A673 (cell line): ENCODE results near the gene PACRG. TPM values are rescaled to one million over a fixed set of nuclear protein-coding genes. Genes with fewer than 3 reads are reported as not detected.

Source experiments
- BruUV-seq: library from RNA; stranded (reverse); fragments of 400-500 nt; replicated peaks from 2 replicates; lab custom pipeline; 2021; lab: Mats Ljungman, UMichigan
- CTCF ChIA-PET: fragments of 300-600 bp; sonication (Branson Sonifier 250); formaldehyde crosslinking; loops from one replicate; lab custom pipeline; 2022; ENCODE audit warnings: antibody characterized with exemption; lab: Charles Lee
- POLR2A ChIA-PET: fragments of 300-600 bp; sonication (Branson Sonifier 250); formaldehyde crosslinking; loops from one replicate; lab custom pipeline; 2022; ENCODE audit warnings: antibody characterized with exemption; ENCODE audit not compliant: low non-redundant PET; lab: Charles Lee
- DNase-seq: peaks from one replicate; pipeline ENCODE4 v3.0.0-alpha.2; 2015; ENCODE audit warnings: low spot score
- H3K27ac ChIP-seq: fragments of 200-600 bp; sonication (generic); 2 replicates; pipeline ENCODE4 v1.5.1; 2016; ENCODE audit warnings: mixed run types, low read depth, mild to moderate bottlenecking, mixed read lengths, antibody characterized with exemption, low read length; ENCODE audit not compliant: poor library complexity, severe bottlenecking
- H3K27me3 ChIP-seq: fragments of 200-600 bp; sonication (generic); replicated peaks from 2 replicates; pipeline ENCODE4 v1.6.1; 2017; ENCODE audit warnings: mixed run types, low read depth, mild to moderate bottlenecking, mixed read lengths, antibody characterized with exemption, low read length; ENCODE audit not compliant: insufficient read depth, poor library complexity
- H3K36me3 ChIP-seq: fragments of 200-600 bp; sonication (generic); 2 replicates; pipeline ENCODE4 v1.6.1; 2016; ENCODE audit warnings: mixed run types, mild to moderate bottlenecking, mixed read lengths, antibody characterized with exemption, low read length; ENCODE audit not compliant: insufficient read depth, poor library complexity, severe bottlenecking
- H3K4me1 ChIP-seq: fragments of 200-600 bp; sonication (generic); 2 replicates; pipeline ENCODE4 v1.6.1; 2017; ENCODE audit warnings: mixed run types, mild to moderate bottlenecking, mixed read lengths, antibody characterized with exemption, low read length; ENCODE audit not compliant: insufficient read depth, poor library complexity, severe bottlenecking
- H3K4me3 ChIP-seq: fragments of 200-600 bp; sonication (generic); 2 replicates; pipeline ENCODE4 v1.5.1; 2016; ENCODE audit warnings: low read depth, mixed run types, mild to moderate bottlenecking, mixed read lengths, low read length; ENCODE audit not compliant: poor library complexity, severe bottlenecking
- H3K9me3 ChIP-seq: fragments of 200-600 bp; sonication (generic); 2 replicates; pipeline ENCODE4 v1.6.1; 2016; ENCODE audit warnings: mixed run types, low read depth, mild to moderate bottlenecking, mixed read lengths, antibody characterized with exemption, low read length; ENCODE audit not compliant: poor library complexity, severe bottlenecking
- CTCF ChIP-seq: fragments of 300-800, 200-600 bp; sonication (generic); conservative IDR thresholded peaks from 2 replicates; pipeline ENCODE4 v1.5.1; 2017; ENCODE audit warnings: low read depth, mild to moderate bottlenecking, antibody characterized with exemption, low read length, moderate library complexity, mixed read lengths
- EZH2 ChIP-seq: fragments of 200-600 bp; sonication (generic); IDR thresholded peaks from 2 replicates; pipeline ENCODE4 v1.6.1; 2017; ENCODE audit warnings: borderline replicate concordance, low read depth, mild to moderate bottlenecking, mixed read lengths, antibody characterized with exemption, low read length; ENCODE audit not compliant: poor library complexity, severe bottlenecking
- intact Hi-C: fragments of 100-400 bp; cut with micrococcal nuclease; formaldehyde crosslinking; loops from one replicate; pipeline ENCODE4 v1.10.0; 2022; ENCODE audit not compliant: unreplicated experiment
- total RNA-seq: library from RNA; stranded (reverse); gene quantifications from 2 replicates; pipeline ENCODE4 v1.2.3, GENCODE V29; 2021

Gene PACRG
- total RNA-seq, 1 experiment from 2014 or later: not detected

GRCh38 chr6:162862462-162862861 is 134.7 kb downstream of the PACRG start:
- H3K27me3 ChIP-seq: no peaks in the 10 kb centered on the region
- no peaks in the 10 kb centered on the region for H3K36me3 ChIP-seq
- H3K9me3 ChIP-seq: no peaks in the 10 kb centered on the region
- BruUV-seq: no TSS peak
- ChIA-PET CTCF (no interaction called here), POLR2A (no interaction called here)
- TF ChIP-seq CTCF (no peak), EZH2 (no peak)
- no peak for DNase-seq
- no peak overlapping the region for H3K4me3 ChIP-seq
- intact Hi-C loops: no loop called here
- no peak overlapping the region for H3K27ac ChIP-seq
- H3K4me1 ChIP-seq: peaks cover 3% of the 10 kb centered on the region

DNA sequence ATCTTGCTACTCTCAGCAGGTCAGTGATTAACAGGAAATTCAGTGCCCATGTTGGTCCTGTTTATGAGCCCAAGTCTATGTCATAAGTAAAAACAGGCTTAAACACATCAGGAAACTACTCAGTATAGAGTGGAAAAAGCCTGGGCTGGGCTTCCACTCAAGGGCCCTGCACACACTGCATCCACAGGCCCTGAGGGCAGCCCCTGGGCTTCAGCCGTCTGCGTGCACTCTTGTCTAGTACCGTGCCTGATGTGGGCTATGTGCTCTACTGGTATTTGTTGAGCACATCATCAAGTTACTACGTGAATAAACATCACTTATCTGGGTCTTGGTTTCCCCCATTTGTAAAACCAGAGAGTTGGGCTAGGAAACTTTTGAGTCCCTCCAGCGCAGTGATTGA is 135.2 kb downstream of the PACRG start:
- Histone ChIP-seq H3K36me3 (no peaks in the 10 kb centered on the region), H3K9me3 (no peaks in the 10 kb centered on the region), H3K4me3 (no peak overlapping the region), H3K27ac (no peak overlapping the region), H3K4me1 (no peaks in the 10 kb centered on the region), H3K27me3 (no peaks in the 10 kb centered on the region)
- no TSS peak for BruUV-seq
- CTCF ChIA-PET: no interaction called here
- DNase-seq: no peak
- POLR2A ChIA-PET: no interaction called here
- no peak for TF ChIP-seq CTCF
- TF ChIP-seq EZH2: no peak
- intact Hi-C loops: no loop called here

DNA sequence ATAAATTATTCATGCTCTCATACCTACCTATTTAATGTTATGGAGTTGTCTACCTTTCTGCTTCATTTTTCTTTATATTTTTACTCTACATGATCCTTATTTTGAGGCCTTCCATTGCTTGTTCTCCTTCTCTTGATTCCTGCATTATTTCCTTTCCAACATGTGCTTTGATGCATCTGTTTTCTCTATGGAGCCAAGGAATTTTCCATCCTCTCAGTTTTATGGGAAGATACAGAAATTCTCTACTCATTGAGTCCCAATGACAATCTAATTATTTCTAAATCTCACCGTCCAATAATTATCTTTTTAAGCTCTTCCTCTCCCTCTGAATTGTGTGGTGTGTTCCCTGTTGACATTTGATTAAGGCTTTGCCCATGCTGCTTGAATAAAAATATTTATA is 136.0 kb downstream of the PACRG start:
- CTCF ChIA-PET: no interaction called here
- no TSS peak for BruUV-seq

More for the DNA sequence above, 136.0 kb downstream of the PACRG start:
- Histone ChIP-seq H3K36me3 (no peaks in the 10 kb centered on the region), H3K9me3 (no peaks in the 10 kb centered on the region), H3K27ac (no peak overlapping the region), H3K27me3 (no peaks in the 10 kb centered on the region), H3K4me1 (no peaks in the 10 kb centered on the region), H3K4me3 (no peak overlapping the region)
- no peak for DNase-seq
- no peak for TF ChIP-seq EZH2
- TF ChIP-seq CTCF: no peak
- POLR2A ChIA-PET: no interaction called here
- intact Hi-C loops: no loop called here
